T-cell (primary cell): ENCODE data around the gene AXIN2. TPM values are rescaled to one million over a fixed set of nuclear protein-coding genes. Genes with fewer than 3 reads are reported as not detected.

ENCODE experiments used
- ATAC-seq, 4 experiments: fragments of 200-7000 bp in 3 of 4; fragments of 150-1000 bp in 1 of 4; cut with Tn5 transposase; replicated peaks in 1 of 4; 1 replicate in 3 of 4; 2 replicates in 1 of 4; pipeline ENCODE4 v1.10.0; 2021; ENCODE audit warnings: moderate library complexity in 3 of 4, mild to moderate bottlenecking in 2 of 4, moderate number of reproducible peaks in 1 of 4
- CTCF ChIA-PET, 2 donors: fragments of 300-600 bp; sonication (Branson Sonifier 250); formaldehyde crosslinking; loops; one replicate each; lab custom pipeline; 2022; ENCODE audit warnings: antibody characterized with exemption in 2 of 2; lab: Charles Lee
- POLR2A ChIA-PET, 2 donors: fragments of 300-600 bp; sonication (Branson Sonifier 250); formaldehyde crosslinking; loops; one replicate each; lab custom pipeline; 2022; ENCODE audit warnings: antibody characterized with exemption in 2 of 2; lab: Charles Lee
- DNase-seq, 35 experiments: peaks; one replicate each; pipeline versions ENCODE4 v3.0.0 to v3.0.0-alpha.2; 2013 to 2023
- H3K27ac ChIP-seq: one replicate; pipeline ENCODE4 v1.5.1; 2013; ENCODE audit warnings: low read length
- H3K27me3 ChIP-seq, 2 experiments: replicated peaks in 1 of 2; 1 replicate in 1 of 2; 2 replicates in 1 of 2; pipeline versions ENCODE4 v1.6.1 to v1.7.0; 2013; ENCODE audit warnings: low read length in 1 of 2, mixed read lengths in 1 of 2; ENCODE audit not compliant: control insufficient read depth in 2 of 2, insufficient read depth in 2 of 2; ENCODE audit errors: extremely low read depth in 1 of 2
- H3K36me3 ChIP-seq, 2 donors: 1 replicate in 1 of 2; 2 replicates in 1 of 2; pipeline versions ENCODE4 v1.6.1 to v1.7.0; 2013; ENCODE audit warnings: low read length in 1 of 2; ENCODE audit not compliant: control insufficient read depth in 2 of 2, insufficient read depth in 1 of 2; ENCODE audit errors: extremely low read depth in 1 of 2
- H3K4me1 ChIP-seq, 2 experiments: 1 replicate in 1 of 2; 2 replicates in 1 of 2; pipeline versions ENCODE4 v1.6.1 to v1.7.0; 2013; ENCODE audit warnings: low read length in 2 of 2, mixed read lengths in 1 of 2; ENCODE audit not compliant: insufficient read depth in 2 of 2, control insufficient read depth in 1 of 2; ENCODE audit errors: extremely low read depth in 1 of 2
- H3K4me3 ChIP-seq, 2 donors: 1 replicate in 1 of 2; 2 replicates in 1 of 2; pipeline versions ENCODE4 v1.5.1 to v1.7.0; 2013; ENCODE audit warnings: mild to moderate bottlenecking in 2 of 2, low read length in 1 of 2, moderate library complexity in 1 of 2; ENCODE audit not compliant: control insufficient read depth in 1 of 2; ENCODE audit errors: extremely low read depth in 1 of 2
- H3K9me3 ChIP-seq: 2 replicates; pipeline ENCODE4 v1.7.0; 2013
- H3K27ac Mint-ChIP-seq, 2 donors: one replicate each; pipeline ENCODE4 v1.8.0; 2020 to 2021; ENCODE audit warnings: mild to moderate bottlenecking in 2 of 2, mixed read lengths in 2 of 2
- H3K27me3 Mint-ChIP-seq, 2 donors: one replicate each; pipeline ENCODE4 v1.8.0; 2021 to 2022; ENCODE audit warnings: mixed read lengths in 2 of 2
- H3K36me3 Mint-ChIP-seq: one replicate; pipeline ENCODE4 v1.8.0; 2021; ENCODE audit warnings: mixed read lengths
- H3K4me1 Mint-ChIP-seq, 3 donors: one replicate each; pipeline ENCODE4 v1.8.0; 2020 to 2022; ENCODE audit warnings: mixed read lengths in 3 of 3, mild to moderate bottlenecking in 1 of 3
- H3K4me3 Mint-ChIP-seq, 3 donors: one replicate each; pipeline ENCODE4 v1.8.0; 2020 to 2022; ENCODE audit warnings: mild to moderate bottlenecking in 3 of 3, mixed read lengths in 3 of 3, moderate library complexity in 3 of 3
- H3K9me3 Mint-ChIP-seq, 3 donors: one replicate each; pipeline ENCODE4 v1.8.0; 2020 to 2022; ENCODE audit warnings: mixed read lengths in 3 of 3
- WGBS: methylation state at CpG from one replicate; pipeline ENCODE4 v1.1.5; 2013; ENCODE audit warnings: missing lambda C conversion rate; ENCODE audit not compliant: insufficient coverage; 5-methylcytosine and 5-hydroxymethylcytosine counted together
- total RNA-seq, 35 experiments: library from RNA in 6 of 35; stranded (reverse) in 6 of 35; fragments of 120-200 nt in 1 of 35; gene quantifications; one replicate each; pipeline versions ENCODE4 v1.2.1 to v1.2.4 and lab custom pipeline; 2013 to 2026

AXIN2 gene
- total RNA-seq, 5 donors from 2014 or later (not counting 1 experiment from before 2014, with no cell fraction given), result 35.8 to 44.9 (median 40.2) TPM

DNA sequence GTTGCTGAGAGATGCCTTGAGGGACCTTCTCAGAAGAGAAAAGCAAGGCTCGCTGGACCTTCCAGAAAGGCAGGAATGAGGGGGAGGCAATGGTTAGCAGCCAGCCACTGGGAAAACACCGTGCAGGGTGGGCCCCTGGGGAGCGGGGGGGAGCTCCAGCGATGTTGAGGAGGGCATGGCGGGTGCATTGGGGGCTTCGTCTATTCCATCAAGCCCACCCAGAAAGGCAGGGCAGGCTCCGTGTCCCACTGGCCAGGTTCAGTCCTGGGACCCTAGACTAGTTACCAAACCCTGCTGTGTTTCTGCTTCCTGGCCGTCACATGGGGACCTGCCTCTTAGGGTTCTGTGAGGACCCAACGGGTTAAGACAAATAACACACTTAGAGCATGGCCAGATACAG lies 64.6 kb downstream of the AXIN2 start:
- WGBS, result 86% methylated on average over 7 of the region's 9 CpGs
- H3K4me3 ChIP-seq, result no peak overlapping the region
- Mint-ChIP-seq H3K36me3 (no peaks in the 10 kb centered on the region), H3K27me3 (peaks cover 2 to 8% of the 10 kb centered on the region in 2 donors), H3K4me3 (no peak overlapping the region), H3K27ac (no peak overlapping the region), H3K9me3 (no peaks in the 10 kb centered on the region), H3K4me1 (peaks cover 14 to 18% (median 16%) of the 10 kb centered on the region in 3 donors)
- no peaks in the 10 kb centered on the region for H3K36me3 ChIP-seq
- ChIA-PET CTCF (no interaction called here), POLR2A (no interaction called here)
- H3K27ac ChIP-seq, result no peak overlapping the region
- peaks cover 2 to 7% of the 10 kb centered on the region in 2 experiments for H3K4me1 ChIP-seq
- H3K27me3 ChIP-seq, result peaks cover 0 to 13% of the 10 kb centered on the region in 2 experiments
- no peaks in the 10 kb centered on the region for H3K9me3 ChIP-seq
- DNase-seq, result no peak
- no peak for ATAC-seq

DNA sequence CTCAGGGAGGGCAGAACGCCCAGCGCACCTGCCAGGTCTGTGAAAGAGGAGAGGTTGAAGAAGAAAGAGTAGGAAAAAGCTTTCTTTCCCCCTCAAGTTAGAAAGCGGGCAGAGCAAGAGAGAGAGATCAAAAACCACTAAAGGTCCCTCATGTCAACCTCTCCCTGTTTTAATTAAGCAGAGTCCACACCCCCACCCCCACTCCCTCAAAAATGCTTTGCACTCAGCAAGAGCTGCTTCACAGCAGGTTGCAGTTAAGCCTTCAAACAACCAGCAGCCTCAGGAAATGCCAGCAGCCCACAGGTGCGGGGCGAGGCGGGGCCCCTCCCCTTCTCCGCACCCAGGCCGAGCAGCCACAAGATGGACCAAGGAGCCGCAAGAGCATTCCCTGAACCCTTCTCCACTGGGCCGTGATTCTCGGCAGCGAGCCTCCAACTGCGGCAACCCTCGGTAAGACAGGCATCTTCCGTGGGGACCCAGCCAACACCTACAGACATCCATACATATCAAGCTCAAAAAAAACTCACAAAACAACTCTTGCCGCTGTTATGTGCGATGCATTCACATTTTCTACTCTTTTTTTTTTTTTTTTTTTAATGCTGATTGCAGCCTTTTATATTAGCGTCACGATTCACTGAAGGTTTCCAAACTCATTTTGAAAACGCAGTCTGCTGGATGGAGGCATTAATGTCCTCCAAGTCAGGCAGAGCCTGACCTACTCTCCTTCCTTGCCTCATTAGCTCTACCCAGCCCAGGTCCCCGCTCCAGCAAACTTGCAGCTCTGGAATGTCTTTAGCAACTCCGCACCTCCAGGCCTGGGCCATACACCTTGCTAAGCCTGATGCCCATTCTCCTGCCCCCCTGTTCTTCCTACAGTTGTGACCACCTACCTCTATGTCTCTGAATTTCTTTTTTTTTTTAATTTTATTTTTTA lies 66.1 kb downstream of the AXIN2 start:
- no peaks in the 10 kb centered on the region for H3K9me3 Mint-ChIP-seq
- peaks cover 14 to 18% (median 16%) of the 10 kb centered on the region in 3 donors for H3K4me1 Mint-ChIP-seq

DNA sequence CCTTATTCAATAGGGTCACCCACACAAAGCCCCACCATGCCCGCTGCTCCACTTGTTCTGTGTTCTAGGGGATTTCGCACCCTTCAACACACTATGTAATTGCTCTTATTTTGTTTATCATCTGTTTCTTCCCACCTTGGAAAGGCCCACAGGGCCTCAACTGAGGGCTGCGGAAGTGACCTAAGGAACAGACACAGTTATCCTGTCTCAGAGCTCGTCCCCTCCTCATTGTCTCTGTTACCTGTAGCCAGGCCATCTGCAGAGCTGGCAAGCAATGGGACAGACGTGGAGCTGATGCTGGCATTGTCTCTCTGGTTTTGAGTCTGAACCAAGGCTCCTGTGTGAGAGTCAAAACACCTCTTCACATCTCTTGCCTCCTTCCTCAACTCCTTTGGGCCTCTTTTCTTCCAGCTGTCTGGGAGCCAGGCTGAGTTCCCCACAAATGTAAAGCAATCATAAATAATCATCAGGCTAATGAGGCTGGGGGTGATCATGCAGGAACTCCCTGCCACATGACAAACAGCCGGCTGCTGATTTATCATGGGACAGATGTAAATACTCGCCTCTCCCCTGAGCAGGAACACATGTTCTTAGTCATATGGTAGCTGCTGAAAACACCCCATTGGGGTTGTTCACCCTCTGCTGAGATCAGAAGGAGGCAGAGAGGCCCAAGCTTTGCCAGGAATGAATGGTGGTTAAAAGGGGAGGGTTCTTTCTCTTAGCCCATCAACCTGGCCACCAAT lies 71.9 kb downstream of the AXIN2 start:
- Histone ChIP-seq H3K9me3 (no peaks in the 10 kb centered on the region), H3K4me1 (peaks cover 0 to 6% of the 10 kb centered on the region in 2 experiments), H3K27ac (no peak overlapping the region), H3K4me3 (no peak overlapping the region), H3K27me3 (peaks cover 0 to 15% of the 10 kb centered on the region in 2 experiments), H3K36me3 (no peaks in the 10 kb centered on the region)
- no peaks in the 10 kb centered on the region for H3K36me3 Mint-ChIP-seq
- no peaks in the 10 kb centered on the region for H3K9me3 Mint-ChIP-seq
- ATAC-seq, result no peak
- H3K27me3 Mint-ChIP-seq, result peaks cover 12 to 26% of the 10 kb centered on the region in 2 donors
- 82% methylated on average over 5 of the region's 7 CpGs for WGBS
- no peak overlapping the region for H3K4me3 Mint-ChIP-seq
- H3K4me1 Mint-ChIP-seq, result peaks cover 5 to 6% (median 6%) of the 10 kb centered on the region in 3 donors
- ChIA-PET CTCF (no interaction called here), POLR2A (no interaction called here)
- no peak for DNase-seq
- H3K27ac Mint-ChIP-seq, result no peak overlapping the region

More for the DNA sequence above, 66.1 kb downstream of the AXIN2 start:
- peak; percentile 55 to 83 (median 76) for ATAC-seq
- Mint-ChIP-seq H3K36me3 (no peaks in the 10 kb centered on the region), H3K4me3 (peak overlapping the region; percentile 58 to 72 (median 61)), H3K27ac (peak overlapping the region; percentile 15 to 69), H3K27me3 (peaks cover 3 to 11% of the 10 kb centered on the region in 2 donors)
- H3K27ac ChIP-seq, result no peak overlapping the region
- DNase-seq, result peak in 24 of 35 experiments; percentile 1 to 39 (median 6)
- ChIA-PET CTCF (interaction anchor here (0.5 to 0.6 kb wide), 3 partner anchors 48 to 591 kb away, joined by 4 to 7 read pairs (median 4); no protein-coding TSS in a partner anchor), POLR2A (interaction anchor here (0.6 to 0.7 kb wide), 4 partner anchors 93 to 886 kb away, joined by 3 to 6 read pairs (median 4); no protein-coding TSS in a partner anchor)
- H3K27me3 ChIP-seq, result peaks cover 0 to 16% of the 10 kb centered on the region in 2 experiments
- no peaks in the 10 kb centered on the region for H3K36me3 ChIP-seq
- 24% methylated on average over 15 of the region's 22 CpGs for WGBS
- H3K9me3 ChIP-seq, result no peaks in the 10 kb centered on the region
- H3K4me1 ChIP-seq, result peaks cover 2 to 7% of the 10 kb centered on the region in 2 experiments
- H3K4me3 ChIP-seq, result peak overlapping the region in 1 of 2 donors; percentile 15

DNA sequence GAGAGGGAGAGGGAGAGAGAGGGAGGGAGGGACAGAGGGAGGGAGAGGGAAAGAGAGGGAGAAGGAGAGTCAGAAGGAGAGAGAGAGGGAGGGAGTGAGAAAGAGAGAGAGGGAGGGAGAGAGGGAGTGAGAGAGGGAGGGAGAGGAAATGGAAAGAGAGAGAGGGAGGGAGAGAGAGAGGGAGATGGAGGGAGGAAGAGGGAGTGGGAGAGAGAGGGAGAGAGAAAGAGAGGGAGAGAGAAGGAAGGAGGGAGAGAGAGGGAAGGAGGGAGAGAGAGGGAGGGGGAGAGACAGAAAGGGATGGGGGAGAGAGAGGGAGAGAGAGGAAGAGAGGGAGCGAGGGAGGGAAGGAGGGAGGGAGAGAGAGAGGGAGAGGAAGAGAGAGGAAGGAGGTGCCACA lies 72.8 kb downstream of the AXIN2 start:
- Mint-ChIP-seq H3K4me3 (no peak overlapping the region), H3K27ac (no peak overlapping the region), H3K36me3 (no peaks in the 10 kb centered on the region), H3K4me1 (peaks cover 0 to 5% (median 0%) of the 10 kb centered on the region in 3 donors), H3K27me3 (peaks cover 12 to 26% of the 10 kb centered on the region in 2 donors), H3K9me3 (no peaks in the 10 kb centered on the region)
- Histone ChIP-seq H3K27me3 (peaks cover 0 to 15% of the 10 kb centered on the region in 2 experiments), H3K27ac (no peak overlapping the region), H3K4me1 (peaks cover 0 to 6% of the 10 kb centered on the region in 2 experiments), H3K36me3 (no peaks in the 10 kb centered on the region), H3K9me3 (no peaks in the 10 kb centered on the region), H3K4me3 (no peak overlapping the region)
- no CpG with 5 or more reads among the region's 1 CpG for WGBS
- ATAC-seq (no peak), DNase-seq (no peak)
- POLR2A ChIA-PET, result no interaction called here
- CTCF ChIA-PET, result no interaction called here

GRCh38 chr17:65487990-65488389 lies 73.5 kb downstream of the AXIN2 start:
- H3K4me3 ChIP-seq, result no peak overlapping the region
- ChIA-PET CTCF (no interaction called here), POLR2A (no interaction called here)
- H3K4me1 ChIP-seq, result peaks cover 0 to 6% of the 10 kb centered on the region in 2 experiments
- Mint-ChIP-seq H3K27me3 (peaks cover 12 to 26% of the 10 kb centered on the region in 2 donors), H3K4me3 (no peak overlapping the region), H3K4me1 (peaks cover 0 to 5% (median 0%) of the 10 kb centered on the region in 3 donors), H3K36me3 (no peaks in the 10 kb centered on the region), H3K27ac (no peak overlapping the region), H3K9me3 (no peaks in the 10 kb centered on the region)
- DNase-seq, result no peak
- no peak for ATAC-seq
- H3K27me3 ChIP-seq, result peaks cover 0 to 15% of the 10 kb centered on the region in 2 experiments
- H3K9me3 ChIP-seq, result no peaks in the 10 kb centered on the region
- H3K27ac ChIP-seq, result no peak overlapping the region
- no peaks in the 10 kb centered on the region for H3K36me3 ChIP-seq

DNA sequence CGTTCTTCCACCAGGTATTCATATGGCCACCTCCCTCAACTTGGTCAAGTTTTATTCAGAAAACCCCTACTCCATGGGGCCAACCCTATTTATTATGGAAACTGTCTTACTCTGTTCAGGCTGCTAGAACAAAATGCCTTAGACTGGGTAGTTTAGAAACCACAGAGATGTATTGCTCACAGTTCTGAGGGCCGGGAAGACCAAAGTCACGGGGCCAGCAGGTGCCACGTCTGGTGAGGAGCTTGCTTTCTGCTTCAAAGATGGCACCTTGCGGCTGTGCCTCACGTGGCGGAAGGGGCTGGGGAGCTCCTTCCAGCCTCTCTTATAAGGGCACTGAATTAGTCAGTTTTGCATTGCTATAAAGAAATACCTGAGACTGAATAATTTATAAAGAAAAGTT lies 74.3 kb downstream of the AXIN2 start:
- ChIA-PET POLR2A (no interaction called here), CTCF (no interaction called here)
- no peaks in the 10 kb centered on the region for H3K36me3 ChIP-seq
- H3K9me3 Mint-ChIP-seq, result no peaks in the 10 kb centered on the region
- no peak overlapping the region for H3K27ac ChIP-seq
- H3K27ac Mint-ChIP-seq, result no peak overlapping the region
- H3K4me3 ChIP-seq, result no peak overlapping the region
- 45% methylated on average over 5 of the region's 7 CpGs for WGBS
- DNase-seq, result no peak
- H3K4me3 Mint-ChIP-seq, result no peak overlapping the region
- peaks cover 0 to 15% of the 10 kb centered on the region in 2 experiments for H3K27me3 ChIP-seq
- H3K36me3 Mint-ChIP-seq, result no peaks in the 10 kb centered on the region
- no peaks in the 10 kb centered on the region for H3K9me3 ChIP-seq
- no peak for ATAC-seq
- peaks cover 0 to 5% (median 0%) of the 10 kb centered on the region in 3 donors for H3K4me1 Mint-ChIP-seq
- peaks cover 12 to 24% of the 10 kb centered on the region in 2 donors for H3K27me3 Mint-ChIP-seq
- peaks cover 0 to 6% of the 10 kb centered on the region in 2 experiments for H3K4me1 ChIP-seq
